ENCODE measurements around the gene RUNDC1.

GRCh38 chr17:43020789-43021740 is 40.7 kb downstream of the RUNDC1 start:
- TF ChIP-seq CTCF (IDR thresholded peaks at IDR 0.05) (no peak), POLR2A (IDR thresholded peaks at IDR 0.05) (peak in 1 of 2 donors; percentile 61)

Measured in uterus (tissue), 2 donors.